DOHH2 (cell line): ENCODE measurements around the gene TRAF6.

Source experiments
- EZH2phosphoT487 ChIP-seq: fragments of 200-600 bp; sonication (generic); IDR thresholded peaks from 2 replicates; pipeline ENCODE4 v1.6.1; 2017; ENCODE audit warnings: borderline replicate concordance, mild to moderate bottlenecking, antibody characterized with exemption, low read length, moderate library complexity, mixed read lengths
- TF ChIP-seq, protein P1 (sequence below): fragments of 200-600 bp; sonication (generic); IDR thresholded peaks from one replicate; pipeline ENCODE4 v1.5.1; 2014; ENCODE audit warnings: antibody characterized with exemption, mild to moderate bottlenecking, low read depth, low read length; ENCODE audit not compliant: poor library complexity, severe bottlenecking

DNA sequence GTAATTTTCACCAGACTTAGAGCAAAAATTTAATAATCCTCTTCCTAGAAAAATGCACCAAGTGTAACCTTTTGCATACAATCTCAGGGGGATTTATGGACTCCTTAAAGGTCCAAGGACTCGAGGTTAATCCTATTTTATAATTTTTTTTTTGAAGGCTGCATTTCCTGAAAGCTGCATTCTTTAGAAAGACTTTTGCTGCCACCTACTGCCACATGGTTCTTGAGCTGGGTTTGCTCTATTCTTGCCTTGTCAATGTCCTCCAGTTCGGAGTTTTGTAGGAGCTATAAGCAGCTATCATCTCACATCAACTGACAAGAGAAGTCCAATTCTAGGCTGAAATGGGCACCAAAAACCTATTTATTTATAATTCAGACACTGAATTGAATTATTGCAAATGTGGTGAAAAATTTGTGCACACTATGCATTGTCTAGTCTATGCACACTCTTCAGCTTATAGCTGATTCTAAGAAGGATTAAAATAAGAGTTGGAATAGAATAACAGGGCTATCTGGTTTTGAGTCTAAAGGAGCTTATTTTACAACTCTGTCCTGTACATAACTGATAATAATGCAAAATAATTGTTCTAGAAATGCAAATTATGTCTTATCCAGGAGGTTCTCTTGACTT lies 31.3 kb downstream of the TRAF6 start:
- TF ChIP-seq, protein P1, sequence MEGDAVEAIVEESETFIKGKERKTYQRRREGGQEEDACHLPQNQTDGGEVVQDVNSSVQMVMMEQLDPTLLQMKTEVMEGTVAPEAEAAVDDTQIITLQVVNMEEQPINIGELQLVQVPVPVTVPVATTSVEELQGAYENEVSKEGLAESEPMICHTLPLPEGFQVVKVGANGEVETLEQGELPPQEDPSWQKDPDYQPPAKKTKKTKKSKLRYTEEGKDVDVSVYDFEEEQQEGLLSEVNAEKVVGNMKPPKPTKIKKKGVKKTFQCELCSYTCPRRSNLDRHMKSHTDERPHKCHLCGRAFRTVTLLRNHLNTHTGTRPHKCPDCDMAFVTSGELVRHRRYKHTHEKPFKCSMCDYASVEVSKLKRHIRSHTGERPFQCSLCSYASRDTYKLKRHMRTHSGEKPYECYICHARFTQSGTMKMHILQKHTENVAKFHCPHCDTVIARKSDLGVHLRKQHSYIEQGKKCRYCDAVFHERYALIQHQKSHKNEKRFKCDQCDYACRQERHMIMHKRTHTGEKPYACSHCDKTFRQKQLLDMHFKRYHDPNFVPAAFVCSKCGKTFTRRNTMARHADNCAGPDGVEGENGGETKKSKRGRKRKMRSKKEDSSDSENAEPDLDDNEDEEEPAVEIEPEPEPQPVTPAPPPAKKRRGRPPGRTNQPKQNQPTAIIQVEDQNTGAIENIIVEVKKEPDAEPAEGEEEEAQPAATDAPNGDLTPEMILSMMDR, result peak; percentile 51
- TF ChIP-seq EZH2phosphoT487, result no peak
